Measurements from ENCODE around the gene MISP.

MISP gene

GRCh38 chr19:813219-814151 is 62.6 kb downstream of the MISP start:
- Histone ChIP-seq H3K27me3 (0 out of 22 replicates have a peak, but pooled peaks cover 0 to 4% (median 0%) of the 10 kb centered on the region in 11 experiments), H4K20me1 (peaks cover 51 to 76% (median 72%) of the 10 kb centered on the region in 11 experiments), H3K27ac (no peak overlapping the region), H3K4me3 (no peak overlapping the region), H3K4me1 (no peaks in the 10 kb centered on the region), H3K9me3 (replicated peaks in 1 of 11) (peaks cover 0 to 11% (median 0%) of the 10 kb centered on the region in 11 experiments; a peak in 2 of 22 replicates), H3K4me2 (no peak overlapping the region), H3K9ac (no peak overlapping the region), H3K36me3 (peaks cover 51 to 75% (median 70%) of the 10 kb centered on the region in 11 experiments)
- TF ChIP-seq Cebpa-rat (IDR thresholded peaks at IDR 0.05): no peak
